Measurements from ENCODE around the gene ATP5F1E. TPM values are rescaled to one million over a fixed set of nuclear protein-coding genes. Genes with fewer than 3 reads are reported as not detected.

Gene ATP5F1E
- total RNA-seq, 1 experiment from 2014 or later: 181 TPM

GRCh38 chr20:58991715-58992114, 40.4 kb downstream of the ATP5F1E start:
- Mint-ChIP-seq H3K4me3 (ENCODE audit: unreplicated experiment) (no peak overlapping the region), H3K27ac (ENCODE audit: unreplicated experiment) (no peak overlapping the region), H3K9me3 (ENCODE audit: unreplicated experiment) (no peaks in the 10 kb centered on the region), H3K36me3 (ENCODE audit: insufficient read depth, unreplicated experiment) (peaks cover 100% of the 10 kb centered on the region), H3K27me3 (ENCODE audit: insufficient read depth, unreplicated experiment) (no peaks in the 10 kb centered on the region), H3K4me1 (ENCODE audit: low read depth, unreplicated experiment) (peaks cover 17% of the 10 kb centered on the region)
- POLR2A ChIA-PET: interaction anchor here (1.6 to 2.6 kb wide), 2 partner anchors 10 to 41 kb away, joined by 4 to 17 read pairs; partner anchors contain the start of gene ATP5F1E
- CTCF ChIA-PET: interaction anchor here (0.7 kb wide), 1 partner anchor 40 kb away, joined by 3 read pairs; the partner anchor contains the start of gene ATP5F1E
- no peak for TF ChIP-seq CTCF (IDR thresholded peaks at IDR 0.05; ENCODE audit: insufficient read depth in 1 of 2, low read depth in 1 of 2, low read length in 1 of 2, severe bottlenecking in 1 of 2, unreplicated experiment in 1 of 2)
- no peak overlapping the region for H3K4me3 ChIP-seq (ENCODE audit: low read depth, low read length)
- intact Hi-C loops (cut with micrococcal nuclease; ENCODE audit: unreplicated experiment): no loop called here
- H3K4me1 ChIP-seq: peaks cover 15% of the 10 kb centered on the region
- H3K27me3 ChIP-seq (replicated peaks; ENCODE audit: control insufficient read depth, insufficient read depth, low read length): no peaks in the 10 kb centered on the region
- peak in 1 of 2 experiments; percentile 33 for DNase-seq
- H3K9me3 ChIP-seq: no peaks in the 10 kb centered on the region
- peaks cover 35% of the 10 kb centered on the region for H3K36me3 ChIP-seq (ENCODE audit: control insufficient read depth, insufficient read depth, low read length)
- no TSS peak for BruUV-seq (replicated peaks)

- H3K4me3 Mint-ChIP-seq (ENCODE audit: unreplicated experiment): no peak overlapping the region
- TSS peak; percentile 1 for BruUV-seq (replicated peaks)
- peaks cover 8% of the 10 kb centered on the region for H3K4me1 Mint-ChIP-seq (ENCODE audit: low read depth, unreplicated experiment)
- intact Hi-C loops (cut with micrococcal nuclease; ENCODE audit: unreplicated experiment): no loop called here
- no peak for TF ChIP-seq CTCF (IDR thresholded peaks at IDR 0.05; ENCODE audit: insufficient read depth in 1 of 2, low read depth in 1 of 2, low read length in 1 of 2, severe bottlenecking in 1 of 2, unreplicated experiment in 1 of 2)
- ChIA-PET POLR2A (interaction anchor here (0.6 to 2.6 kb wide), 5 partner anchors 9 to 72 kb away, joined by 3 to 17 read pairs (median 5); partner anchors contain the start of genes ATP5F1E and NELFCD), CTCF (interaction anchor here (1.1 kb wide), 1 partner anchor 10 kb away, joined by 3 read pairs; the partner anchor contains the start of gene NELFCD)
- H3K27me3 Mint-ChIP-seq (ENCODE audit: insufficient read depth, unreplicated experiment): no peaks in the 10 kb centered on the region
- H3K27me3 ChIP-seq (replicated peaks; ENCODE audit: control insufficient read depth, insufficient read depth, low read length): no peaks in the 10 kb centered on the region
- H3K36me3 Mint-ChIP-seq (ENCODE audit: insufficient read depth, unreplicated experiment): peaks cover 100% of the 10 kb centered on the region
- no peak overlapping the region for H3K4me3 ChIP-seq (ENCODE audit: low read depth, low read length)
- H3K9me3 Mint-ChIP-seq (ENCODE audit: unreplicated experiment): no peaks in the 10 kb centered on the region
- DNase-seq: peak in 1 of 2 experiments; percentile 26
- H3K4me1 ChIP-seq: peaks cover 6% of the 10 kb centered on the region
- H3K9me3 ChIP-seq: no peaks in the 10 kb centered on the region
- no peak overlapping the region for H3K27ac Mint-ChIP-seq (ENCODE audit: unreplicated experiment)
- H3K36me3 ChIP-seq (ENCODE audit: control insufficient read depth, insufficient read depth, low read length): peaks cover 31% of the 10 kb centered on the region
These were observed 41.3 kb downstream of the ATP5F1E start for GRCh38 chr20:58990651-58991445.

- Mint-ChIP-seq H3K36me3 (ENCODE audit: insufficient read depth, unreplicated experiment) (peaks cover 92% of the 10 kb centered on the region), H3K4me1 (ENCODE audit: low read depth, unreplicated experiment) (peaks cover 6% of the 10 kb centered on the region), H3K27me3 (ENCODE audit: insufficient read depth, unreplicated experiment) (no peaks in the 10 kb centered on the region), H3K9me3 (ENCODE audit: unreplicated experiment) (no peaks in the 10 kb centered on the region), H3K4me3 (ENCODE audit: unreplicated experiment) (no peak overlapping the region), H3K27ac (ENCODE audit: unreplicated experiment) (no peak overlapping the region)
- no peak overlapping the region for H3K4me3 ChIP-seq (ENCODE audit: low read depth, low read length)
- DNase-seq: peak in 1 of 2 experiments; percentile 29
- H3K36me3 ChIP-seq (ENCODE audit: control insufficient read depth, insufficient read depth, low read length): peaks cover 24% of the 10 kb centered on the region
- intact Hi-C loops (cut with micrococcal nuclease; ENCODE audit: unreplicated experiment): no loop called here
- H3K4me1 ChIP-seq: no peaks in the 10 kb centered on the region
- H3K27me3 ChIP-seq (replicated peaks; ENCODE audit: control insufficient read depth, insufficient read depth, low read length): no peaks in the 10 kb centered on the region
- POLR2A ChIA-PET: no interaction called here
- no peak for TF ChIP-seq CTCF (IDR thresholded peaks at IDR 0.05; ENCODE audit: insufficient read depth in 1 of 2, low read depth in 1 of 2, low read length in 1 of 2, severe bottlenecking in 1 of 2, unreplicated experiment in 1 of 2)
- no TSS peak for BruUV-seq (replicated peaks)
- H3K9me3 ChIP-seq: no peaks in the 10 kb centered on the region
- CTCF ChIA-PET: no interaction called here
These were observed 42.9 kb downstream of the ATP5F1E start for GRCh38 chr20:58989196-58989595.

All from Caco-2 (cell line).